ELF-1 (cell line): ENCODE measurements around the gene ANGPTL7.

ENCODE experiments used
- DNase-seq: peaks from one replicate; pipeline ENCODE4 v3.0.0-alpha.2; 2016; ENCODE audit warnings: low read depth, low spot score

ANGPTL7 gene

GRCh38 chr1:11204396-11205190, 15.4 kb downstream of the ANGPTL7 start:
- no peak for DNase-seq

DNA sequence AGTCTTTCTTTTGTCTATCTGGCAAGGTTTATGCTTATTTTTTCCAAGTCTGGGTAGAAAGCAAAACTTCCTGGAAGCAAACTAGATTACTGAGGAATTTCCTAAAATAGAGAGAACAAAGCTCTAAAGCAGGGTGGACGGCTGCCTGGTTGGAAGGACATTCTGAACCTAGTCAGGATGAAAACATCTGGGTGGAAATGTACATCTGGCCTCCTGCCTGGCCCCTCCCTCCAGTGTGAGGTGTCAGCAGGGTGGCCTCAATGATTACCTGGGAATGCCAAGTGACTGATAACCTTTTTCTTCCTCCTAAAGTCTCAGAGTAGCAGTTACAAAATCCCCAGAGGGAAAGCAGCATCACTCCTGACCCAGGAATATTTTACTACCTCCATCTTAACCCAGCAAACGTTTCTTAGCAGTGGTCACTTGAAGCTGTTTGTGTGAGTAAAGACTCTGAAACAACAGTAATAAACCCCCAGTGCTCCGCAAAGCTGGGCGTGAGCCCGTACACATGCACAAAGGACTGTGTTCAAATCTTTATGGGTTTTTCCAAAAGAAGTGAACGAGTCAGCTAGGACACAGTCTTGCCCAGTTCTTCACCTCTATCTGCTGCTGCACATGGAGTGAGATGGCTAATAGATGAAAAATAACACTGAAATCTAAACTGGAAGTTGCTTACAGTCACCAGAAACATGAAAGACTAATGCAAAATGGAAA, 18.9 kb downstream of the ANGPTL7 start:
- DNase-seq, result no peak

- no peak for DNase-seq
Observed at GRCh38 chr1:11211461-11211860, 22.3 kb downstream of the ANGPTL7 start.

- DNase-seq, result no peak
Observed at GRCh38 chr1:11211925-11212587, 22.9 kb downstream of the ANGPTL7 start.

DNA sequence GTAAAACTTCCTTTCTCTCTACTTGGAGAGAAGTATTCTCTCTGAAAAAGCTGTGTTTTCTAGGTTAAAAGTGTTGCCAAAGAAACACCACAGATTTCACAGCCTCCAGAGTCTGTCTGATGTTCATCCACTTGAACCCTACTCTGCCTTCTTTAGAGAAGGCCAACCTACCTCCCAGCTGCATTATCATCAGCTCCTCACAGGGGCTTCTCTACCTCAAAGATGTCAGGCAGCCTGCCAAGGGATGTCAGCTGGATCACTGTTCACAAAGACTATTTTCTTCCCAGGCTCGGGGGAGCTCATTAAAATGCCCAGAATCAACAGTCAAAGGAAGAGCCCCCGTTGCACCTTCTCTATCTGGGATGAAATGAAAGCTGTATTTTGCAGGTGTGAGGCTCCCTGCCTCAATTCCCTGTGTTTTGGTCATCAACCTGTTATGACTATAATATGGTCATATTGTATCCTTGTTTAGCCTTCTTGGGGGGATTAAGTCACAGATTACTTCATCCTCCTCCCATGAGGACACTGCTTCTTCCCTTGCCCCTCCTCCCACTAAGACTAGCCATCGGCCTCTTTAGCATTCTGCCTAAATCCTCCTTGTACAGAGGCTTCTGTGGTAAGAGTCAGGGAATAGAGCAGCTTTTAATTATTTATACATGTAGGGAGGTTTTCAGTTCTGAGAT, 25.7 kb downstream of the ANGPTL7 start:
- DNase-seq, result no peak

GRCh38 chr1:11215381-11216005, 26.3 kb downstream of the ANGPTL7 start:
- no peak for DNase-seq

GRCh38 chr1:11216074-11216473, 26.9 kb downstream of the ANGPTL7 start:
- DNase-seq, result no peak

- no peak for DNase-seq
Observed at GRCh38 chr1:11227106-11228077, 38.2 kb downstream of the ANGPTL7 start.

- no peak for DNase-seq
Observed at GRCh38 chr1:11229203-11229602, 40.0 kb downstream of the ANGPTL7 start.

GRCh38 chr1:11233208-11233607, 44.1 kb downstream of the ANGPTL7 start:
- DNase-seq, result no peak

GRCh38 chr1:11237356-11237755, 48.2 kb downstream of the ANGPTL7 start:
- DNase-seq, result no peak

- DNase-seq, result no peak
Observed at GRCh38 chr1:11238311-11238710, 49.2 kb downstream of the ANGPTL7 start.

- no peak for DNase-seq
Observed at GRCh38 chr1:11245248-11245647, 56.1 kb downstream of the ANGPTL7 start.
